ELF-1 (cell line): ENCODE measurements around the gene TCEAL6.
"Not testable (repeated sequence)": the region's sequence is repeated elsewhere in the genome, so short reads cannot be mapped to it uniquely, and the experiment has no call there.

ENCODE experiments used
- DNase-seq: peaks from one replicate; pipeline ENCODE4 v3.0.0-alpha.2; 2016; ENCODE audit warnings: low read depth, low spot score

Gene TCEAL6

DNA sequence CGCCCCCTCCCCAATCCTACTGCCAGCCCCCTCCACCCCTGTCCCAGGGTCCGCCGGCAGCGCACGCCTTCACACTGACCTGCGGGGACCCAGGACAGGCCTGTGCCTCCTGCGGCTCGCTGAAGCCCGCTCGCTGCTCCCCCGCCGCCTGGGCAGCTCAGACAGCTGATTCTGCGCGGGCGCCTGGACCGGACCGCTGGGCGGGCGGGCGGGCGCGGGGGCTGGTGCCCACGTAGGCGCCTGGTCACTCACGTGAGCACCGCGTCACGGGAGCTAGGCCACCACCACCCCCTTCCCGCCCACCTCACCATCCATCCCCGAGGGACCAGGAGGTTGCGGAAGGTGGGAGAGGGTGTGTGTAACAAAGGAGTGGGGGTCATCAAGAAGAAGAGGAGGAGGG, at the start of gene TCEAL6:
TSS of gene TCEAL6 (minus strand) at position 208 of the 400 bp plus-strand sequence.
- DNase-seq: not testable (repeated sequence)

DNA sequence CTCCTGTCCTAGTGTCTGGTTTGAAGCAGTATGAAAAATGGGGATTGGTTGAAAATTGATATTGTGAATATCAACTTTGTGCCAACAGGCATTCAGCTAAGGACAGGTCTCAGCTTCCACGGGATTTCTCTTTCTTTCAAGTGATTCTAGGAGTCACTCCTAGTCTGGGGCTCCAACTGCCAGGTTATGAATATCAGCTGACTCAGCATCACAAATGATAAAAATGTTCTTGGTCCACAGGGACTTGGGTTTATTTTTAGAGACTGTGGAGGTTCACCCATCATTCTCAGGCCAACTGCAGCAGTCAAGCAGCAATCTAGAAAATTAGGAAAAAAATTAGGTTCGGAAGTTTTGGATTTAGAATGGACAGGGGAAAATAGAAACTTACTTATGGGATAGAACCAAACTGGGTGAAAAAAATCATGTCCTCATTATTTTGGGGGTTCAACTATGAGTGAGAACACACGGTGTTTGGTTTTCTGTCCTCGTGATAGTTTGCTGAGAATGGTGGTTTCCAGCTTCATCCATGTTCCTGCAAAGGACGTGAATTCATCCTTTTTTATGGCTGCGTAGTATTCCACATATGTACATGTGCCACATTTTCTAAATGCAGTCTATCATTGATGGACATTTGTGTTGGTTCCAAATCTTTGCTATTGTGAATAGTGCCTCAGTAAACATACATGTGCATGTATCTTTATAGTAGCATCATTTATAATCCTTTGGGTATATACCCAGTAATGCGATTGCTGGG, 43.9 kb upstream of the TCEAL6 start:
- DNase-seq: no peak

DNA sequence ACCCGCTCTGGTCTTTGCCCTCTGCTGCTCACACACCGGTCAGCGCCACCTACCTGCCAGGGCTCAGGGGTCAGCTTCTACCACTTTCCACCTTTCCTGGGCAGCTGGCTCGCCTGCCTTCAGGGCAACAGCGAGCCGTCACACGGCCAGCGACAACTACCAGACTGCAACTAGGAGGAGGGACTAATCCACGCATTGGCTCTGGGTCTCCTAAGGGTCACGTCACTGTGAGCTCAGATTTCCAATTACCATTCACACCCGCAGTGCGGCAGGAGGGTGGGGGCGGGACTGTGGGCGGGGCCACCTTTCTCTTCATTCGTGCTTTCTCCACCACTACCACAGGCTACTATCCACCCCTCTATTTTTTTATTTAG, 13.5 kb upstream of the TCEAL6 start, which contains the start of gene BEX5:
TSS of gene BEX5 (minus strand) at position 172 of the 374 bp plus-strand sequence. CDS start 1,712 bp downstream, outside the sequence.
- peak; percentile 73 for DNase-seq

DNA sequence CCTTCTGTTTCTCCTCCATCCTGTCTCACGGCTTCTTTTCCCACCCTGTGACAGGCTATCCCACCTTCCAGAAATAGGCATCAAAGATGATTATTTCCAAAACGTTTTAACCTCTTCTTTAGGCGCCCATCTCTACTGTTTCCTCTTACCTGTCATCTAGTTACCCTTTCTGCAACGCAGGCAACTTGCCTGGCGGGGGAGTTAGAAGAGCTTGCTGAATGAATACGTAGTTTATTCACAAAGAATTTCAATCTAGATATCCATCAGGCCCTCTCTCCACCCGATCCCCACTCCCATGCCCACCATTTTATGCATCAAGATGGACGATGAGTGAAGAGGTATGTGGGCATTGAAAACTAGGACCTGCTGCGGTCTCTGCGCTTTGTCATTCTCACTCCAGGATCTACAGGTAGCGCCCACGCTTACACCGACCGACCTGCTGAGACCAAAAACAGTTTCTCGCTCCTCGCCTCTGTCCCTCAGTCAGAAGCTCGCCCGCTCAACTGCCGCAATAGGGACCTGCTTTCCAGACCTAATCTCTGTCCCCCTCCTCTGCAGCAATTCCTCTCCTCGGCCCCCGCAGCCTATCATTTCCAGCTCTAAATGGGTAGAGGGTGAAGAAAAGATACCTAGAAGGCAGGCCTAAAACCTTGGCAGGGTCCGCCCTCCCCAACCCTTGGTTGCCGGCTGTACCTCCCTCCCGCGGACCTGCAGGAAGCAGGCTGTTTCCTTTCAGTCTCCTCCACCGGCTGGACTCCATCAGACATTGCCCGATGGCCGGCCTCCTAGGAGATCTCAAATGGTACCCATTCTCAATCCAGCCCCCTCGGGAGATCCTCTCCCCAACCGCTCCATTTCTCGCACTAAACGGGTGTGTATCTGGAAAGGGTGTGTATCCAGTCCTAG, 12.9 kb upstream of the TCEAL6 start:
- peak; percentile 2 for DNase-seq

DNA sequence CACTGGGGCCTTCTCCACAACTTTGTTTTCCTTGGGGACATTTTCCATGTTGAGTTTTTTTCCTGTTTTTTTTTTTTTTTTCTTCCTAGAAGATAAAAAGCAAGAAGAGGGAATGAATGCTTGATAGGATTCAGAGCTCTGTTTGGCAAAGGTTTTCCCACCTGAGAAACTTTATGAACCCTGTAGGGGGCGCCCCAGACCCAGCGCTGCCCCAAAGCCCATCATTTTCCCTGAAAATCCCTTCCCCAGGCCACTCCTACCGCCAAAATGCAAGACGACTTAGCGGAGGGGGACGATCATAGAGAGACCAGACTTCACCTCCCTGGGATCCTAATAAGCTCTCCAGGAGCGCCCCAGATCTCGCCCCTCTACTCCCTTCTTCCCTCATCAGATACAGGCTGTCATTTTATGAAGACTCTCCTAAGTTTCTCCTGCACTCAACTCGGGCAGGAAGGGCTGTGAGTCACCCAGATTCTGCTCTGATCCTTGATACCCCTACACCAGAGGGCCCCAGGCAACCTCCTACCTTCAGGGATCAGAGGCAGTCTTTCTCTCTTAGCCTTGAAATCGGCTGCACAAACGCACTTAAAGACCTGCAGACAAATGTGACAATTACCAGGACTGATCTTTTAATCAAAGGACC, 12.1 kb upstream of the TCEAL6 start:
- DNase-seq: peak; percentile 31

DNA sequence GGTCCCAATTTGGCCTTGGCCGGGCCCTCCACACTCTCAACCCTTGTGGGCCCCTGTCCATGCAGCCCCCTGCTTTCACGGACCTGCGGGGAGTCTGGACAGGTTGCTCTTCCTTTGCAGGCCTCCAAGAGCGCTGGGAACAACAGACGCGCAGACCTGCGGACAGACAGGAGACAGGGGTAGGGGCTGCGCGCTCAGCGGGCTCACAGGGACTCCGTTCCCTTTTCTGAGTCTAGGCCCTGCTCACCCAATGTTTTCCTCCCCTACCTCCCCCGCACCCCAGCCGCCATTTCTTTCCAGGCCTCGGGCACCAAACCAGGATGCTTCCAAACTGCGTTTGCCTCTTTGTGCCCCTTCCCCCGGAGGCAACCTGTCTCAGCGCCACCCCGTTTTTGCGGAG, 650 bp downstream of the TCEAL6 start:
- DNase-seq: not testable (repeated sequence)

DNA sequence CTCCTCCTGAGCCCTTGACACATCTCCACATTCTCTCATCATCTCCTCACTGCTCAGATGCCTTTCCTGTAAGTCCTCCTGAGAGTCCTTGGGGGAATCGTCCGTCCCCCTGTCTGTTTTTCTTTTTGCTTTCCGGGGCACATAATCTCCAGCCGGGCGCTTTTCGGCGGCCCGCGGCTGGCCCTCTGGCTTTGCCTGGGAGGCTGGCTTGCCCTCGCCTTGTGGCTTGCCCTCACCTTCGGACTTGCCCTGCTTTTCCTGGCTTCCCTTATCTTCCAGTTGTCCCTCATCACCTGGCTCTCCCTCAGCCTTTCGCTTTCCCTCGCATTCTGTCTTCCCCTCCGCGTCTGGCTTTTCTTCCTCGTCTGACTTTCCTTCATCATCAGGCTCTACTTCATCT, 1.4 kb downstream of the TCEAL6 start:
- not testable (repeated sequence) for DNase-seq

DNA sequence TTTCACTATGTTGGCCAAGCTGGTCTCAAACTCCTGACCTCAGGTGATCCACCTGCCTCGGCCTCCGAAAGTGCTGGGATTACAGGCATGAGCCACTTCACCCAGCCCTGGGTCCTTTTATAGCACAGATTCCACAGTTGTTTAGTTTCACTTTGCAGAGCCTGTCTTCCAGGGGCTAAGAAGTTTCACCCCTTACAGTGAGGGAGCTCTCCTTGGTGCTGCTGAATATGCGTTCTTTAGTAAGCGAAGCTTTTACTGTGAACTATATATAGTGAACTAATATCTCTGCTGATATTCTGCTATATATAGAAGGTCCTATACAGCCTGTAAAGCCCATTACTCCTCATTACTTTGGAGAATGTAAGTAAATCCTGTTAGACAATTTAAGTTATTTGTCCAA, 4.2 kb downstream of the TCEAL6 start:
- no peak for DNase-seq

DNA sequence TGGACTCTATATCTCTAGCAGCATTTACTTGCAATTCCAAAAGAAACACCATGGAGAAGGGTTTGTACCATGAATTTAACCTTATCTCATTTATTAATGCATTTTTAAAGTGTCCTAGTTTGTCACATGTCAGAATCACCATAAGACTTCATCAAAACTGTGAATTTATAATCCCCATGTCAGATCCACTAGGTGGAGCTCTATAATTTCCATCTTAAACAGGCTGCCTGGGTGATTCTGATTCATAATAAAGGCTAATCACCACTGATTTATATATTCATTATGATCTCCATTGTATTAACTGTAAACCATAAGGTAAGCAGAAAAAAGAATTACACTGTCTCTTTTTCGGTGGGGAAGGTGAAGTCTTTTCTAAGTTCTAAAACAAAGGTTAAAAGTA, 12.8 kb downstream of the TCEAL6 start:
- DNase-seq: no peak

DNA sequence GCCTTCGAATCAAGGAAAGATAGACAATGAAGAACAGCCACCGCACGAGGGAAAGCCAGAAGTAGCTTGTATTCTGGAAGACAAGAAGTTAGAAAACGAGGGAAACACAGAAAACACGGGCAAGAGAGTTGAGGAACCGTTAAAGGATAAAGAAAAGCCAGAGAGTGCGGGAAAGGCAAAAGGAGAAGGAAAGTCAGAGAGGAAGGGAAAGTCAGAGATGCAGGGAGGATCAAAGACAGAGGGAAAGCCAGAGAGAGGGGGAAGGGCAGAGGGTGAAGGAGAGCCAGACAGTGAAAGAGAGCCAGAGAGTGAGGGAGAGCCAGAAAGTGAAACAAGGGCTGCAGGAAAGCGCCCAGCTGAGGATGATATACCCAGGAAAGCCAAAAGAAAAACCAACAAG, 15.4 kb downstream of the TCEAL6 start:
- DNase-seq: peak; percentile 1

DNA sequence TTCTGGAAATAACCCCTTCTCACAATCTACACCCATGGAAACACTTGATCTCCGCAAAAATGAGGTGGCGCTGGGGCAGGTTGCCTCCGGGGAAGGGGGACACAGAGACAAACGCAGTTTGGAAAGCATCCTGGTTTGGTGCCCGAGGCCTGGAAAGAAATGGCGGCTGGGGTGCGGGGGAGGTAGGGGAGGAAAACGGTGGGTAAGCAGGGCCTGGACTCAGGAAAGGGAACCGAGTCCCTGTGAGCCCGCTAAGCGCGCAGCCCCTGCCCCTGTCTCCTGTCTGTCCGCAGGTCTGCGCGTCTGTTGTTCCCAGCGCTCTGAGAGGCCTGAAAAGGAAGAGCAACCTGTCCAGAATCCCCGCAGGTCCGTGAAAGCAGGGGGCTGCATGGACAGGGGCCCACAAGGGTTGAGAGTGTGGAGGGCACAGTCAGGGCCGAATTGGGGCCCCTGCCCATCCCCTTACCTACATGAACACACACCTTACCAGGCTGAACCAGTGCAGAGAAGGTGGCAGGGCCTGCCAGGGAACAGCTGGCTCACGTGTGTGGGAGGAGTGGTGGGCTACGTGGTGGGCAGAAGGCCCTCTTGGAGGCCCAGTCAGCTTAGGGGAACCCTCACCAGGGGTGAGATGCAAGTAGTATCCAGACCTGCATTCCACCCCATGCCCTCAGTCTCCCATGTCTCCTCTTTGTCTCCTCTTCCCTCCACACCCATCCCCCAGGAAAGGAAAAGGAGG, 16.0 kb downstream of the TCEAL6 start:
- peak; percentile 1 for DNase-seq

DNA sequence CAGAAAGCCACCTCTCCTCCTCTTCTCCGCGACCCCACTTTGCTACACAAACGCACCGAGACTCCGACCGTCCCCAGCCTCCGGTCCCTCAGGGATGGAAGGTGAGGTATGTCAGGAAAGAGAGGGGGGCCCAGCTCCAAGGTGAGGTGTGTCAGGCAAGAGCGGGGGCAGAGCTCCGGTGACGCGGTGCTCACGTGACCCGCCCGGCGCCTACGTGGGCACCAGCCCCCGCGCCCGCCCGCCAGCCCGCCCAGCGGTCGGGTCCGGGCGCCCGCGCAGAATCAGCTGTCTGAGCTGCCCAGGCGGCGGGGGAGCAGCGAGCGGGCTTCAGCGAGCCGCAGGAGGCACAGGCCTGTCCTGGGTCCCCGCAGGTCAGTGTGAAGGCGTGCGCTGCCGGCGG, 16.8 kb downstream of the TCEAL6 start, which contains the start of gene TCEAL2:
TSS of gene TCEAL2 (plus strand) at position 244 of the 400 bp plus-strand sequence. CDS start 1,152 bp downstream, outside the sequence.
- DNase-seq: peak; percentile 9

DNA sequence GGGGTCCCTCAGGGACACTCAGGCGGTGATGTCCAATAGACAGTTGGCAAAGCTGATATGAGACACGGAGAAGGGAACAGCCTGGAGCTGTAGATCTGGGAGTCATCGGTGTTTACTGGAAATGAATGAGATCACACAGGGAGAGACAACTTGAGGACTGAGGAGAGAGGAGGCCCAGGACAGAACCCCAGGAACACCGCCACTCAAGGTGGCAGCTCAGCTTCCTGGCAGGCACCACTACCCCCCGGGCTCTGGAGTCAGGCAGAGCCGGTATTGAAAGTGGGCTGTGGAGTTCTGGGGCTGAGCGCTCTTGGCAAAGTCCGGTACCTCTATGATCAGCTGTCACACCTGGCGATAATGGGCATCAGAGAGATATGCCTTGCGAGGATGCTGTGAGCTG, 17.3 kb downstream of the TCEAL6 start:
- not testable (repeated sequence) for DNase-seq

DNA sequence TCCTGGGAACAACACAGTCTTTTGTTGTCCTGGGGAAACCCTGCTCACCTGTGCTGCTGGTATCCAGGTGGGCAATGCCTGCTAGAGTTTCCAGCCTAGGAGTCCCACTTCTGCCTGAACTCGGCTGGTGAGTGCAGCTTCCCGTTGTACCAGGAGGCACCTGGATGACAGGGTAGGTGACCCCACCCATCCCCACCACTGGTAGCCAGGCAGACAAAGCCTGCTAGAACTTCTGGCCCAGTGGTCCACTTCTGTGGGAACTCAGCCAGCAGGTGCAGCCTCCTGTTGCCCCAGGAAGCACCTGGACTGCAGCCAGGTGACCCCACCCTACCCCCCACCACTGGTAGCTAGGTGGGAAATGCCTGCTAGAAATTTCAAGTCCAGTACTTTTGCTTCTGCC, 26.5 kb downstream of the TCEAL6 start:
- no peak for DNase-seq

DNA sequence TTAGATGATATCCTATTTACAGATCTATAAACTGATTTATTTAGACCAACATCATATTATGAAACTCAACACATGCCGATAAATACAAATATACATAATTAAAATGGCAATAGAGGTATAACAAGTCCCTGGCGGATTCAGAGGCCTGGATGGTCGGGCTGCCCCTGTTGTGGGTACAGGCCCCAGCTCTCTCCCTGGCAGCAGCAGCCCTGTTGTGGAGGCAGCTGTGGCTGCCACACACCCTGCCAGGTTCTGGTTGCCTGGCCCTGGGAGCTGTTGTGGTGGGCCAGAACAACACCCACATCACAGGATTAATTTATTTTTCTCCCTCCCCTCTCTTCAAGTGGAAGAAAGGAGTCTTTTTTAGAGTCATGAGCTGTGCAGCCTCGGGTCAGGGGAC, 28.9 kb downstream of the TCEAL6 start:
- DNase-seq: no peak
